Naive thymus-derived CD8-positive, alpha-beta T cell (primary cell): ENCODE results near the gene SLC15A3. TPM values are rescaled to one million over a fixed set of nuclear protein-coding genes. Genes with fewer than 3 reads are reported as not detected.

ENCODE experiments used
- ATAC-seq, 2 donors: fragments of 150-1000 bp; cut with Tn5 transposase in 1 of 2; sonication (Bioruptor Pico), chemical (Tn5 transposase) in 1 of 2; 1 replicate in 1 of 2; 2 replicates in 1 of 2; pipeline ENCODE4 v1.10.0; 2021; ENCODE audit warnings: mild to moderate bottlenecking in 2 of 2, moderate library complexity in 2 of 2
- POLR2A ChIA-PET: fragments of 350-600 bp; sonication (Branson Sonifier 250); formaldehyde crosslinking; loops from one replicate; lab custom pipeline; 2021; ENCODE audit warnings: antibody characterized with exemption; lab: Charles Lee
- DNase-seq, 10 donors: peaks; one replicate each; pipeline versions ENCODE4 v3.0.0 to v3.0.0-alpha.2; 2020 to 2022
- H3K27ac Mint-ChIP-seq, 10 donors: one replicate each; pipeline ENCODE4 v1.8.0; 2020 to 2022; ENCODE audit warnings: mild to moderate bottlenecking in 10 of 10, mixed read lengths in 10 of 10, moderate library complexity in 4 of 10, inconsistent platforms in 1 of 10
- H3K27me3 Mint-ChIP-seq, 5 donors: one replicate each; pipeline ENCODE4 v1.8.0; 2021 to 2022; ENCODE audit warnings: mixed read lengths in 5 of 5
- H3K36me3 Mint-ChIP-seq, 3 donors: one replicate each; pipeline ENCODE4 v1.8.0; 2020 to 2022; ENCODE audit warnings: mixed read lengths in 3 of 3, mild to moderate bottlenecking in 2 of 3, inconsistent platforms in 1 of 3
- H3K4me1 Mint-ChIP-seq, 4 donors: one replicate each; pipeline ENCODE4 v1.8.0; 2021 to 2022; ENCODE audit warnings: mixed read lengths in 4 of 4
- H3K4me3 Mint-ChIP-seq, 10 donors: one replicate each; pipeline ENCODE4 v1.8.0; 2020 to 2022; ENCODE audit warnings: mild to moderate bottlenecking in 10 of 10, mixed read lengths in 10 of 10, moderate library complexity in 6 of 10, inconsistent platforms in 1 of 10
- H3K9me3 Mint-ChIP-seq, 9 donors: one replicate each; pipeline ENCODE4 v1.8.0; 2020 to 2022; ENCODE audit warnings: mixed read lengths in 9 of 9, mild to moderate bottlenecking in 3 of 9, inconsistent platforms in 1 of 9, moderate library complexity in 1 of 9
- polyA plus RNA-seq, 3 donors: library from polyadenylated mRNA; unstranded; fragments of 300-500 nt; fragmentation: Illumina TruSeq; gene quantifications; one replicate each; pipeline ENCODE4 v1.2.3, GENCODE V29; 2021
- total RNA-seq, 8 experiments: library from RNA in 2 of 8; stranded (reverse) in 2 of 8; gene quantifications; one replicate each; pipeline ENCODE4 v1.2.3 and lab custom pipeline; 2021 to 2026

Gene SLC15A3
- total and polyA plus RNA-seq, 5 experiments from 2014 or later = 0.90 to 14.9 (median 3.4) TPM

DNA sequence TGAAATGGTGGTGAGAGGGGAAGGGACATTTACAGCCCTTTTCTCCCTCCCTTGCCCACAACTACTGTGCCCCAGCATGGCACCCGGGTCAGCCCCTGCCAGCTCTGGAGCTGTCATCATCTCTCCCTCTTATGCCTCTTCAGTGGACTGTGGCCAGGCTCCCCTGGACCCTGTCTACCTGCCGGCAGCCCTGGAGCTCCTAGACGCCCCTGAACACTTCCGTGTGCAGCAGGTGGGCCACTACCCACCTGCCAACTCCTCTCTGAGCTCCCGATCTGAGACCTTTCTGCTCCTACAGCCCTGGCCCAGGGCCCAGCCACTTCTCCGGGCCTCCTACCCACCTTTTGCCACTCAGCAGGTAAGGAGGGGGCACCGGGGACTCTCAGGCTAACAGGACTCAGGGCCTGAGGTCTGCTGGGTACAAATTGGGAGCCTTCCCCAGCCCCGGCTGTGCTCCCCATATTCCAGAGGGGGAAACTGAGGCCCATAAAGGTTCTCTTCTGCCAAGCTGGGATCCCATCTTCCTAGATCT is 24.8 kb downstream of the SLC15A3 start:
- Mint-ChIP-seq H3K27me3 (peaks cover 1 to 17% (median 12%) of the 10 kb centered on the region in 5 donors), H3K9me3 (no peaks in the 10 kb centered on the region), H3K4me1 (peaks cover 13 to 20% (median 16%) of the 10 kb centered on the region in 4 donors), H3K36me3 (peaks cover 5 to 16% (median 11%) of the 10 kb centered on the region in 3 donors), H3K4me3 (peak overlapping the region in 1 of 10 donors; percentile 38), H3K27ac (no peak overlapping the region)
- DNase-seq (no peak), ATAC-seq (no peak)
- POLR2A ChIA-PET = interaction anchor here (0.9 to 1.7 kb wide), 2 partner anchors 12 to 25 kb away, joined by 3 to 7 read pairs; partner anchors contain the start of gene SLC15A3

DNA sequence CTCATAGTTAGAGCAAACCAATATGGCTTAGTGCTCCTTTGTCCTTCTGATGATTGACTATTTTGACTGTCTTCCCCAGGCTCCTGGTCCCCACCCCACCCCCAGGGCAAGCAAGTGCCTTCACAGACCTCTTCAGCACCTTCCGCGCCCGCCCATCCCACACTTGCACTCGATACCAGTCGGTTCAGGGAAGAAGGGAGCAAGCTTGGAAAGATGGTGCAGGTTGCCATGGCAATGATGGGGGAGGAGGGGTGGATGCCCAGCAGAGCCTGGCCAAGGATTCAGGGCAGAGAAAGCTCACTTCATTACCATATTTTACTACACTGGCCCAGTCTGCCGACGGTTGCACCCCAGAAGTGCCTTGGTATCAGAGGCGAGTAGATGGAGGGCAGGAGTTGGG is 25.5 kb downstream of the SLC15A3 start:
- Mint-ChIP-seq H3K9me3 (no peaks in the 10 kb centered on the region), H3K27me3 (peaks cover 1 to 20% (median 13%) of the 10 kb centered on the region in 5 donors), H3K36me3 (peaks cover 5 to 22% (median 16%) of the 10 kb centered on the region in 3 donors), H3K4me3 (no peak overlapping the region), H3K4me1 (peaks cover 13 to 18% (median 16%) of the 10 kb centered on the region in 4 donors), H3K27ac (no peak overlapping the region)
- POLR2A ChIA-PET = interaction anchor here (1.7 kb wide), 1 partner anchor 11 kb away, joined by 7 read pairs; no protein-coding TSS in a partner anchor
- DNase-seq (no peak), ATAC-seq (no peak)

DNA sequence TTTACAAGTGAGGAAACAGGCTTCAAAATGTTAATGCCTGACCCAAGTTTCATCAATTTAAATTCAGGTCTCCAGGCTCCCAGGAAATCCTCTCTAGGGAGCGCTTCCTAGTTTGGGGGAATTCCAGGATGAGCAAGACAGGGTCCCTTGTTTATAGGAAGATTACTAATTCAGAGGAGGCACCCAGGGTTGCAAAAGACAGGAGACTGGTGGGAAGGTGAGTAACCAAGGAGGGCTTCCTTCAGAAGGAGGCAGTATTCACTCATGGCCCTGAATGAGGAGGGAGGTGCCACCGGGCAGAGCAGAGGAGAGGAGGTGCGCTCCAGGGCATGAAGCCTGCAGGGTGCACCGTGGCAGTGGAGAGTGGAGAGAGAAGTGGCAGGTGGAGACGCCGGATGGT is 26.1 kb downstream of the SLC15A3 start:
- H3K9me3 Mint-ChIP-seq = no peaks in the 10 kb centered on the region
- no peak for DNase-seq
- H3K4me3 Mint-ChIP-seq = peak overlapping the region in 9 of 10 donors; percentile 8 to 81 (median 58)
- peaks cover 5 to 29% (median 22%) of the 10 kb centered on the region in 3 donors for H3K36me3 Mint-ChIP-seq
- H3K27ac Mint-ChIP-seq = peak overlapping the region in 1 of 10 donors; percentile 81
- peaks cover 1 to 20% (median 13%) of the 10 kb centered on the region in 5 donors for H3K27me3 Mint-ChIP-seq
- H3K4me1 Mint-ChIP-seq = peaks cover 13 to 18% (median 14%) of the 10 kb centered on the region in 4 donors
- POLR2A ChIA-PET = interaction anchor here (0.5 to 1.7 kb wide), 3 partner anchors 10 to 395 kb away, joined by 3 to 7 read pairs (median 3); no protein-coding TSS in a partner anchor
- ATAC-seq = no peak

DNA sequence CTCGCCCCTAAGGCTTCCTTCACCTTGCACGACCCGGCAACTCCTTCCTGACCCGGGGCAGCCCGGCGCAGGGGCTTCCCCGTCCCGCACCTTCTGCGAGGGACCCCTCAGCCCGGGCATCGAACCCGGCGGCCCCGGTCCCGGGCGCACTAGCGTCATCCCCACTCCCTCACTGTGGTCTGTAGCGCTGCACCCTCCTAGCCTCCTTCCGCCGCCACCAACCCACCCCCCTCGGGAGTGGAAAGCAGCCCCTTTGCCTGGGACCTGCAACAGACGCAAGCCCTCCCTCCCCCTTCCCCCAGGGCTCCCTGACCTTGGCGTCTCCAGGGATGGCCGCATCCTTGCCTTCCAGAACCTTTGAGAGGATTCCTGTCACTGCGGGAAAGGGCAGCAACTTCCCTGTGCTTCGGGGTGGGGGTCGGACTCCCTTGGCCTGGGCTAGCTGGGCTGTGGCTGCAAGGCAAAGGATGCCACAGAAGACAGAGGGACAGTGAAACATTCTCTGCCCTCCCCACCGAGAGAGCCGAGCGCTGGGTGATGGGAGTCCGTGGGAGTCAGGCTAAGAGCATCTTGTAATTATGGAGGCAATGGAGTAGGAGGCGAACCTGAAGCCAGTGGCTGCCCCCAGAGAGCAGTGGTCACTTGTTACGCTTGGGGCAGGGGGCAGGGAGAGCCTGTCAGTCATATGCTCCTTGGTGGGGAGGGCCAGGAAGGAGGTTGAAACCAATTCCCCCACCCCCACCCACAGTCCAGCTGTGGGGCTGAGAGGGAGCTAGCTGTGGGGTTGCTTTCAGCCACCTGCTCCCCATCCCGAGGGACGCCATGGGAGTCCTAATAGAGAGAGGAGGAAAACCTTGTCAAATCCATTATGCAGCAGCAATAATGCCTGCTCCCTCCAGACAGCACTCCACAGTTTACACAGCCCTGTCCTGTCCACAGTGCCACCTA is 26.8 kb downstream of the SLC15A3 start:
- DNase-seq = peak in 4 of 10 donors; percentile 13 to 29 (median 18)
- peaks cover 5 to 36% (median 28%) of the 10 kb centered on the region in 3 donors for H3K36me3 Mint-ChIP-seq

DNA sequence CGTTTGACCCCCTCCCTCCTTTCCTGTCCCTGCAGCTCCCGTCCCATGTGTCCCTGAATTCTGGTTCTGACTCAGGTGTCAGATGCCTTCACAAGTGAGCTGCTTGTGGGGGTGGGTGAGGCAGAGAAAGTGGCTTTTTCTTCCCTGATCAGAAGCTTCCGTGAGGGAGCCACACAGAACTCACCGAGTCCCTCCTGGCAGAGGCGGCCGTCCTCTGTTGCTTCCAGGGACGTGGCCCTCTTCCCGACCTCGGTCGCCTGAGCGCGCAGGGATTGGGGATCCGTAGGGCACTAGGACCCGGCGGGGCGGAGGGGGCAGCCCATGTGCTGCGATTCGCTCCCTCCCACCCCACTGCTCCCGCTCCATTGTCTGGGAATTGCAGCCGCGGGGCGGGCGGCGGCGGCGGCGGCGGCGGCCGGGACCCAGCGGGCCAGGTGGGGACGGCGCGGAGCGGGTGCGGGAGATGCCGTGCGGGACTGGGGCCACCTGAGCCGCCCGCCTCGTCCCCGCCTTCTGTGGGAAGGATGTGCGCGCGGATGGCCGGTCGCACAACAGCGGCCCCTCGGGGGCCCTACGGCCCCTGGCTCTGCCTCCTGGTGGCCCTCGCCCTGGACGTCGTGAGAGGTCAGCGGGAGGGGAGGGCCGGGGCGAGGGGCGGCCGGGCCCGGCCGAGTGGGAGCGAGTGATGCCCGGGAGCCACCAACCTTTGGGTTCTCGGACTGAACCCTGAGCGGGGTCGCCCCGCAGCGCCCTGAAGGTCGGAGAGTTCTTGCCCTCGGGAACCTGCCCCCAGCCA is 27.7 kb downstream of the SLC15A3 start, which contains the start of gene TMEM132A:
Gene TMEM132A (plus strand): TSS at position 351 of the 796 bp plus-strand sequence. CDS start 174 bp downstream, at position 525.
- Mint-ChIP-seq H3K27ac (peak within 1 kb of the TSS in 3 of 10 donors; percentile 25 to 29 (median 27)), H3K36me3 (peaks cover 5 to 44% (median 34%) of the 10 kb centered on the region in 3 donors), H3K27me3 (peaks cover 0 to 20% (median 9%) of the 10 kb centered on the region in 5 donors), H3K4me1 (peaks cover 13 to 20% (median 17%) of the 10 kb centered on the region in 4 donors), H3K9me3 (no peaks in the 10 kb centered on the region), H3K4me3 (peak within 1 kb of the TSS; percentile 59 to 81 (median 72))
- POLR2A ChIA-PET = interaction anchor here (3.1 kb wide), 1 partner anchor 11 kb away, joined by 23 read pairs; the partner anchor contains the start of gene TMEM109
- ATAC-seq (peak; percentile 43 to 71), DNase-seq (peak in 3 of 10 donors; percentile 8 to 24 (median 22))

More for the DNA sequence above, 26.8 kb downstream of the SLC15A3 start:
- peak overlapping the region in 4 of 10 donors; percentile 25 to 81 (median 28) for H3K27ac Mint-ChIP-seq
- POLR2A ChIA-PET = interaction anchor here (0.5 to 1.7 kb wide), 4 partner anchors 10 to 395 kb away, joined by 3 to 7 read pairs (median 4); no protein-coding TSS in a partner anchor
- peak overlapping the region; percentile 52 to 81 (median 72) for H3K4me3 Mint-ChIP-seq
- H3K4me1 Mint-ChIP-seq = peaks cover 12 to 18% (median 13%) of the 10 kb centered on the region in 4 donors
- ATAC-seq = peak; percentile 65 to 67
- no peaks in the 10 kb centered on the region for H3K9me3 Mint-ChIP-seq
- H3K27me3 Mint-ChIP-seq = peaks cover 1 to 20% (median 13%) of the 10 kb centered on the region in 5 donors

DNA sequence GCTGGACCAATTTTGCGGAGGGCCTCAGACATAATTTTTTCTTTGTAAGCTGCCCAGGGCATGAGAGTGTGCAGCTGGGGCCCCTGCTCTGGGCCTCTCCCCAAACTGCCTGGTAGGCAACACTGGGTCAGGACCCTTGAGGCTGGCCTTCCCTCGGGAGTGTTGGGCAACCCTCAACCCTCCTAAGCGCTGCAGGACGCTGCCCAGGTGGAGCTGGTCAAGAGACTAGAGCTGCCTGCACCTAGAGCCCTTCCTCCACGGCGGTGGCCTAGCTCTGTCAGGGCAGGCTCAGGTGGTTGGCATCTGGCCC is 28.2 kb downstream of the SLC15A3 start:
- Mint-ChIP-seq H3K27me3 (peaks cover 0 to 20% (median 9%) of the 10 kb centered on the region in 5 donors), H3K4me3 (peak overlapping the region; percentile 43 to 79 (median 58)), H3K4me1 (peaks cover 13 to 25% (median 17%) of the 10 kb centered on the region in 4 donors), H3K36me3 (peaks cover 5 to 47% (median 34%) of the 10 kb centered on the region in 3 donors), H3K9me3 (no peaks in the 10 kb centered on the region), H3K27ac (no peak overlapping the region)
- POLR2A ChIA-PET = interaction anchor here (3.1 kb wide), 1 partner anchor 10 kb away, joined by 23 read pairs; the partner anchor contains the start of gene TMEM109
- ATAC-seq (no peak), DNase-seq (no peak)

DNA sequence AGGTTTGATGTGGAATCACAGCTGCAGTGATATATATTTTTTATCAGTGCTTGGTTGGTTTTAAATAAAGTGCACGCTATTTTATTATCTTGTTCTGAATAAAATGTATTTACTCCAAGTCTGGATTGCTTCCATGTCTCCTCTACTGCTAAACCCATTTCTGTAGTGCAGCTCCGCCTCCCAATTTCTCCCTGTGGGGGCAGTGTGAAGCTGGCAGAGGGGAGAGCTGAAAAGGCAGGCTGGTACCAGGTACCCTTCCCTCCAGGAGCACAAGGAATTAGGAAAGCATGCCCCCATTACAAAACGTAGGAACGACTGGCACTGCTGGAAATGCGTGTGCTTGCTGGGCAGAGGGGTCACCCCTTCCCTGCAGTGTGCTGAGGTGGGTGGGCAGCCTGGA is 28.6 kb downstream of the SLC15A3 start:
- Mint-ChIP-seq H3K9me3 (no peaks in the 10 kb centered on the region), H3K27ac (no peak overlapping the region)
- no peak for ATAC-seq

DNA sequence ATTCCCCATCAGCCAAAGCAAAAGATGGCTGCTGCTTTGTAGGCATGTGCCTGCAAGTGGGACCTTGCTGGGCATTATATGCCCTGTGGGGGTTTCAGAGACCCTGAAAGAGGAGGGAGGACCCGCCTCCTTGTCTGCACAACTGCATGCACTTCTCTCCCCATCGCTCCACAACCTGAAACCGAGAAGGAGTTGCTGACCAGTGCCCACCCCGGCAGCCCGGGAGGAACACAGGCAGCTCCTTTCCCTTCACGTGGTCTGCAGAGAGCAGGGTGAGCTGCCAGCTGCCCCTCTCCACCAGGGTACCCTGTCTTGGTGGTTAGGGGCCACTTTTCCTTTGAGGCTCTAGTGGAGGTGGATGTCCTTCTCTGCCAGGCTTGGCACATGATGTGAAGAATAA is 29.1 kb downstream of the SLC15A3 start:
- DNase-seq (no peak), ATAC-seq (no peak)
- Mint-ChIP-seq H3K9me3 (no peaks in the 10 kb centered on the region), H3K4me3 (peak overlapping the region in 3 of 10 donors; percentile 8 to 56 (median 44)), H3K27ac (no peak overlapping the region), H3K36me3 (peaks cover 5 to 52% (median 36%) of the 10 kb centered on the region in 3 donors), H3K27me3 (peaks cover 0 to 20% (median 9%) of the 10 kb centered on the region in 5 donors), H3K4me1 (peaks cover 14 to 32% (median 17%) of the 10 kb centered on the region in 4 donors)
- POLR2A ChIA-PET = interaction anchor here (1.5 to 3.1 kb wide), 2 partner anchors 9 to 16 kb away, joined by 3 to 23 read pairs; partner anchors contain the start of genes PRPF19 and TMEM109

More for the DNA sequence above, 28.6 kb downstream of the SLC15A3 start:
- H3K4me3 Mint-ChIP-seq = peak overlapping the region; percentile 8 to 81 (median 52)
- POLR2A ChIA-PET = interaction anchor here (1.5 to 3.1 kb wide), 2 partner anchors 10 to 17 kb away, joined by 3 to 23 read pairs; partner anchors contain the start of genes PRPF19 and TMEM109
- no peak for DNase-seq
- H3K4me1 Mint-ChIP-seq = peaks cover 13 to 28% (median 17%) of the 10 kb centered on the region in 4 donors
- H3K27me3 Mint-ChIP-seq = peaks cover 0 to 20% (median 9%) of the 10 kb centered on the region in 5 donors
- peaks cover 5 to 50% (median 34%) of the 10 kb centered on the region in 3 donors for H3K36me3 Mint-ChIP-seq

DNA sequence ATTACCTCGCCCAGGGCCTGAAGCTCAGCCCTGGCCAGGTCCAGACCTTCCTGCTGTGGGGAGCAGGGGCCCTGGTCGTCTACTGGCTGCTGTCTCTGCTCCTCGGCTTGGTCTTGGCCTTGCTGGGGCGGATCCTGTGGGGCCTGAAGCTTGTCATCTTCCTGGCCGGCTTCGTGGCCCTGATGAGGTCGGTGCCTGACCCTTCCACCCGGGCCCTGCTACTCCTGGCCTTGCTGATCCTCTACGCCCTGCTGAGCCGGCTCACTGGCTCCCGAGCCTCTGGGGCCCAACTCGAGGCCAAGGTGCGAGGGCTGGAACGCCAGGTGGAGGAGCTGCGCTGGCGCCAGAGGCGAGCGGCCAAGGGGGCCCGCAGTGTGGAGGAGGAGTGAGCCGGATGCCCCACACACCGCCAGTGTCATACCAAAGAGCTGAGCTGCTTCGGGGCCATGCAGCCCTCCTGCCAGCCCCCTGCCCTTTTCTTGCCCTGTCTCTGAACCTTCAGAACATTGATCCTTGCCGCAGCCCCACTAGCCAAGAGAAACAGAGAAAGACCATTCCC is 30.1 kb downstream of the SLC15A3 start:
- H3K4me3 Mint-ChIP-seq = peak overlapping the region in 1 of 10 donors; percentile 34
- peaks cover 5 to 58% (median 36%) of the 10 kb centered on the region in 3 donors for H3K36me3 Mint-ChIP-seq
- DNase-seq (no peak), ATAC-seq (no peak)
- H3K27me3 Mint-ChIP-seq = peaks cover 0 to 20% (median 9%) of the 10 kb centered on the region in 5 donors
- POLR2A ChIA-PET = interaction anchor here (1.5 to 3.1 kb wide), 2 partner anchors 8 to 15 kb away, joined by 3 to 23 read pairs; partner anchors contain the start of genes PRPF19 and TMEM109
- peaks cover 16 to 39% (median 23%) of the 10 kb centered on the region in 4 donors for H3K4me1 Mint-ChIP-seq
- no peaks in the 10 kb centered on the region for H3K9me3 Mint-ChIP-seq
- H3K27ac Mint-ChIP-seq = peak overlapping the region in 2 of 10 donors; percentile 25 to 34

DNA sequence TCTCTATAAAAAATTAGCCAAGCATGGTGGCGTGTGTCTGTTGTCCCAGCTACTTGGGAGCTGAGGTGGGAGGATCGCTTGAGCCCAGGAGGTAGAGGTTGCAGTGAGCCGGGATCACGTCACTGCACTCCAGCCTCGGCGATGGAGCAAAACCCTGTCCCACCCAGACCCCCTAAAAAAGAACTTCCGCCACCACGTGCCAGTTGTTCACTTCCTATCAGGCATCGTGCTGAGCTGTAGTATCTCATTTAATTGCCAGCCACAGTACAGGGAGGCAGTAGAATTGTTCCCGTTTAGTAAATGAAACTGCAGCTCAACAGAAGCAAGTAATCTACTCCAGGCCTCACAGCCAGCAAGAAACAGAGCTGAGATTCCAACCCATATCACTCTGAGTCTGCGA is 30.7 kb downstream of the SLC15A3 start:
- Mint-ChIP-seq H3K9me3 (no peaks in the 10 kb centered on the region), H3K4me3 (no peak overlapping the region), H3K27ac (peak overlapping the region in 2 of 10 donors; percentile 21 to 34), H3K4me1 (peaks cover 16 to 45% (median 28%) of the 10 kb centered on the region in 4 donors), H3K36me3 (peaks cover 5 to 58% (median 36%) of the 10 kb centered on the region in 3 donors), H3K27me3 (peaks cover 0 to 20% (median 8%) of the 10 kb centered on the region in 5 donors)
- ATAC-seq (no peak), DNase-seq (no peak)
- POLR2A ChIA-PET = interaction anchor here (3.1 kb wide), 1 partner anchor 8 kb away, joined by 23 read pairs; the partner anchor contains the start of gene TMEM109
